Sciatic nerve (tissue), 2 donors: ENCODE results near the gene DMXL2. TPM values are rescaled to one million over a fixed set of nuclear protein-coding genes. Genes with fewer than 3 reads are reported as not detected.
"Not testable (repeated sequence)": the region's sequence is repeated elsewhere in the genome, so short reads cannot be mapped to it uniquely, and the experiment has no call there.

Experiments used
- ATAC-seq: fragments of 200-7000 bp; cut with Tn5 transposase; one replicate; pipeline ENCODE4 v1.9.1; 2020; ENCODE audit warnings: mild to moderate bottlenecking, moderate library complexity
- DNase-seq: peaks from one replicate; pipeline ENCODE4 v3.0.0-alpha.2; 2020; ENCODE audit warnings: low spot score
- intact Hi-C: fragments of 100-400 bp; cut with DNase I; formaldehyde crosslinking; loops from one replicate; pipeline ENCODE4 v1.14.2; 2022
- total RNA-seq: library from RNA; stranded (reverse); fragmentation: NEBNext Ultra II Directional; extraction: Animal tissue kit (Norgen Biotek cat#: 25700); gene quantifications from one replicate; pipeline ENCODE4 v1.2.1, GENCODE V29; 2021
- donor health status: DM: no; HTN: no; CAD: no.
- donor health status: DM: no; HTN: no; CAD: no.

Gene DMXL2
- total RNA-seq, 1 donor from 2014 or later, result 39.3 TPM

GRCh38 chr15:51624022-51624421, 1.5 kb upstream of the DMXL2 start:
- ATAC-seq, result no peak
- no peak for DNase-seq
- intact Hi-C loops, result no loop called here

GRCh38 chr15:51623386-51623938, 891 bp upstream of the DMXL2 start:
- intact Hi-C loops, result no loop called here
- no peak for ATAC-seq
- DNase-seq, result no peak

GRCh38 chr15:51621936-51622603, 501 bp downstream of the DMXL2 start:
- intact Hi-C loops, result no loop called here
- DNase-seq, result peak; percentile 70
- peak; percentile 87 for ATAC-seq

- DNase-seq, result no peak
- intact Hi-C loops, result no loop called here
- no peak for ATAC-seq
These were observed 1.3 kb downstream of the DMXL2 start for GRCh38 chr15:51621155-51621765.

- no peak for DNase-seq
- no peak for ATAC-seq
- intact Hi-C loops, result no loop called here
These were observed 1.9 kb downstream of the DMXL2 start for GRCh38 chr15:51620641-51621040.

GRCh38 chr15:51620122-51620521, 2.4 kb downstream of the DMXL2 start:
- no peak for DNase-seq
- ATAC-seq, result no peak
- intact Hi-C loops, result no loop called here

GRCh38 chr15:51619331-51620035, 3.1 kb downstream of the DMXL2 start:
- ATAC-seq (no peak), DNase-seq (no peak)
- intact Hi-C loops, result no loop called here

- DNase-seq (no peak), ATAC-seq (no peak)
- intact Hi-C loops, result no loop called here
These were observed 4.7 kb downstream of the DMXL2 start for GRCh38 chr15:51617886-51618285.

GRCh38 chr15:51613951-51614350, 8.6 kb downstream of the DMXL2 start:
- intact Hi-C loops, result no loop called here
- DNase-seq (no peak), ATAC-seq (no peak)

GRCh38 chr15:51612669-51613068, 9.9 kb downstream of the DMXL2 start:
- intact Hi-C loops, DNase-seq, ATAC-seq: not testable (repeated sequence)

GRCh38 chr15:51603462-51603948, 19.1 kb downstream of the DMXL2 start:
- ATAC-seq, intact Hi-C loops: not testable (repeated sequence)

GRCh38 chr15:51603002-51603401, 19.6 kb downstream of the DMXL2 start:
- DNase-seq, result no peak
- ATAC-seq, result no peak
- intact Hi-C loops, result no loop called here

More at GRCh38 chr15:51603462-51603948, 19.1 kb downstream of the DMXL2 start:
- DNase-seq, result not testable (repeated sequence)

- DNase-seq, result no peak
- ATAC-seq, result no peak
- intact Hi-C loops, result no loop called here
These were observed 20.1 kb downstream of the DMXL2 start for GRCh38 chr15:51602484-51602883.

GRCh38 chr15:51601801-51602200, 20.8 kb downstream of the DMXL2 start:
- no peak for ATAC-seq
- intact Hi-C loops, result no loop called here
- DNase-seq, result no peak

GRCh38 chr15:51600114-51600513, 22.5 kb downstream of the DMXL2 start:
- DNase-seq (no peak), ATAC-seq (no peak)
- intact Hi-C loops, result no loop called here

GRCh38 chr15:51589881-51590568, 32.5 kb downstream of the DMXL2 start:
- intact Hi-C loops, result no loop called here
- ATAC-seq (no peak), DNase-seq (no peak)

GRCh38 chr15:51588966-51589365, 33.6 kb downstream of the DMXL2 start:
- DNase-seq (no peak), ATAC-seq (no peak)
- intact Hi-C loops, result no loop called here

- DNase-seq (no peak), ATAC-seq (peak; percentile 45)
- intact Hi-C loops, result no loop called here
These were observed 36.6 kb downstream of the DMXL2 start for GRCh38 chr15:51585986-51586385.

- intact Hi-C loops, result no loop called here
- DNase-seq, result no peak
- no peak for ATAC-seq
These were observed 41.6 kb downstream of the DMXL2 start for GRCh38 chr15:51580982-51581381.
